Omental fat pad (tissue), 4 donors: ENCODE data around the gene NOTCH1. TPM values are rescaled to one million over a fixed set of nuclear protein-coding genes. Genes with fewer than 3 reads are reported as not detected.

Experiments used
- ATAC-seq: fragments of 150-250 bp; one replicate; pipeline ENCODE4 v1.9.1; 2016; ENCODE audit warnings: mild to moderate bottlenecking, moderate library complexity; ENCODE audit not compliant: low FRiP score
- DNase-seq: peaks from one replicate; pipeline ENCODE4 v3.0.0-alpha.2; 2019; ENCODE audit warnings: low spot score
- total RNA-seq, 4 donors: library from RNA; depleted of rRNA; stranded (reverse); fragments of >200 nt; gene quantifications; one replicate each; pipeline ENCODE4 v1.1.0, GENCODE V29; 2016
- TF ChIP-seq, protein P1 (sequence below), 3 donors: fragments of 450-650 bp; IDR thresholded peaks; one replicate each; pipeline ENCODE4 v1.5.1; 2016 to 2017; ENCODE audit warnings: antibody characterized with exemption in 3 of 3, mild to moderate bottlenecking in 3 of 3, moderate library complexity in 2 of 3

NOTCH1 gene
- total RNA-seq, 4 donors from 2014 or later: 10.4 to 61.8 (median 55.1) TPM

GRCh38 chr9:136476369-136477150 lies 69.3 kb downstream of the NOTCH1 start:
- DNase-seq: no peak
- TF ChIP-seq, protein P1, sequence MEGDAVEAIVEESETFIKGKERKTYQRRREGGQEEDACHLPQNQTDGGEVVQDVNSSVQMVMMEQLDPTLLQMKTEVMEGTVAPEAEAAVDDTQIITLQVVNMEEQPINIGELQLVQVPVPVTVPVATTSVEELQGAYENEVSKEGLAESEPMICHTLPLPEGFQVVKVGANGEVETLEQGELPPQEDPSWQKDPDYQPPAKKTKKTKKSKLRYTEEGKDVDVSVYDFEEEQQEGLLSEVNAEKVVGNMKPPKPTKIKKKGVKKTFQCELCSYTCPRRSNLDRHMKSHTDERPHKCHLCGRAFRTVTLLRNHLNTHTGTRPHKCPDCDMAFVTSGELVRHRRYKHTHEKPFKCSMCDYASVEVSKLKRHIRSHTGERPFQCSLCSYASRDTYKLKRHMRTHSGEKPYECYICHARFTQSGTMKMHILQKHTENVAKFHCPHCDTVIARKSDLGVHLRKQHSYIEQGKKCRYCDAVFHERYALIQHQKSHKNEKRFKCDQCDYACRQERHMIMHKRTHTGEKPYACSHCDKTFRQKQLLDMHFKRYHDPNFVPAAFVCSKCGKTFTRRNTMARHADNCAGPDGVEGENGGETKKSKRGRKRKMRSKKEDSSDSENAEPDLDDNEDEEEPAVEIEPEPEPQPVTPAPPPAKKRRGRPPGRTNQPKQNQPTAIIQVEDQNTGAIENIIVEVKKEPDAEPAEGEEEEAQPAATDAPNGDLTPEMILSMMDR (IDR thresholded peaks at IDR 0.05): no peak
- ATAC-seq: no peak

DNA sequence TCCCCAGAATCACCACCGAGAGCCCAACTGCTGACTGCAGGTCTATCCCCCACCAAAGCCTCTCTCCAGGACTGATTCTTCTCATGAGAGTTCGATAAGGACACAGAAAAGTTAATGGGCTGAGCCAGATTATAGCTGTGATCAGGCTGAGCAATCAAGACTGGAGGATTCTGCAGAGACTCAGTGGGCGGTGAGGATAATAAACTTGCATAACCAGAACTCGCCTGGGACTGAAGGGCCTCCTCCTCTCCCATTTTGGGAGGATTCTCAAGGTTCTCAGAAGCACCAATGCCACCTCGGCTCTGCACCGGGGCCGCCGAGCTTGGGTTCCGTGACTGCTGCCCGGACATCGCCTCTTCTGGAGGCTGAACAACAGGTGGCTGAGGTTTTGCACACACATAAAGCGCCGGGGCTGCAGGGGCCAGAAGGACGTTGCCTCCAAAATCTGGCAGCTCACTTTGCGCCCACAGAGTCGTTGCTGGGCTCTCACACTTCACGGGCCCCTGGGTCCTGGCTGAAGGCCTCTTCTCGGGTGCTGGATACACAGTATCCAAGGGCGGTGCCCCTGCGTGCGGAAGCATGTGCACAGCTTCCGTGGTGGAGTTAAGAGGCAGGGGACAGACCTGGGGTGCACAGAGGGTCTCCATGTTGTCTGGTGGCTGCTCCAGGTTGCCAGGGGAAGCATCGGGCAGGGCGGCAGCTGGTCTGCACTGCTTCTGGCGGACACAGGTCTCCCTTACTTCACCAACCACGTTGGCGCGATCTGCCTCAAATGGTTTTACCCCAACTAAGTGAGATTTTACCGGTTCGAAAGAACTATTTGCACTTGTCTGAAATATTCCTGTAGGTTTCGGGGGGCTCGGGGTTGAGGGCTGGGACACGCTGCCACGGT lies 70.6 kb downstream of the NOTCH1 start:
- DNase-seq (no peak), ATAC-seq (no peak)
- TF ChIP-seq, protein P1 (IDR thresholded peaks at IDR 0.05): no peak

DNA sequence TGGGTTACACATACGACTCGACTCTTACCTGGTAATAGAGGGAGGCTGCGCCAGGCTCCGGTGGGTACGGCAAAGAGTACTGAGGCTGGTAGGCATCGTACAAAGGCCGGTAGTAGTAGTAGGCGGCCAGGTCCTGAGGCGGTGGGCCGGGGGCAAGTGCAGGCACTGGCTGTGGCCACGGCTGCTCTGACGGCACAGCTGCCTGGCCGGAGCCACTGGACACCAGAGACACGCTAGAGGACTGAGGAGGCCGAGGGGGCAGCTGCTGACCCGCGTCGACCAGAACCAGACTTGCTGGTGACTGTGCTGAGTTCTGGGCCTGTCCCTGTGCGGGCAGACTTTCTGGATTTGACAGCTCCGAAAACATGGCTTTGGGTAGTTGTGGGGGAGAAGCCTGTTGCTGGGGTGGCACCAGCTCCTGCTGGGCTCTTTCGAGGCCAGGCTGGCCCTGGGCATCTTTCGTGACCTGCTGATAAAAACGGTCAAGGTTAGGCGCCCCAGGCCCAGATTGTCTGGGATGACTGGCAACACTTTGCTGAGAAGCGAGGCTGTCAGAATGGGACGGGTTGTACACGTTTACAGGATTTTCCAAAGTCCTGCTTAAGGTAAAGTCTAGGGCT lies 71.7 kb downstream of the NOTCH1 start:
- DNase-seq (no peak), ATAC-seq (no peak)
- TF ChIP-seq, protein P1 (IDR thresholded peaks at IDR 0.05): no peak

GRCh38 chr9:136473354-136473721 lies 72.5 kb downstream of the NOTCH1 start:
- TF ChIP-seq, protein P1 (IDR thresholded peaks at IDR 0.05): no peak
- ATAC-seq (no peak), DNase-seq (no peak)

- DNase-seq (no peak), ATAC-seq (no peak)
- TF ChIP-seq, protein P1 (IDR thresholded peaks at IDR 0.05): no peak
These were observed 73.1 kb downstream of the NOTCH1 start for GRCh38 chr9:136472640-136473353.

DNA sequence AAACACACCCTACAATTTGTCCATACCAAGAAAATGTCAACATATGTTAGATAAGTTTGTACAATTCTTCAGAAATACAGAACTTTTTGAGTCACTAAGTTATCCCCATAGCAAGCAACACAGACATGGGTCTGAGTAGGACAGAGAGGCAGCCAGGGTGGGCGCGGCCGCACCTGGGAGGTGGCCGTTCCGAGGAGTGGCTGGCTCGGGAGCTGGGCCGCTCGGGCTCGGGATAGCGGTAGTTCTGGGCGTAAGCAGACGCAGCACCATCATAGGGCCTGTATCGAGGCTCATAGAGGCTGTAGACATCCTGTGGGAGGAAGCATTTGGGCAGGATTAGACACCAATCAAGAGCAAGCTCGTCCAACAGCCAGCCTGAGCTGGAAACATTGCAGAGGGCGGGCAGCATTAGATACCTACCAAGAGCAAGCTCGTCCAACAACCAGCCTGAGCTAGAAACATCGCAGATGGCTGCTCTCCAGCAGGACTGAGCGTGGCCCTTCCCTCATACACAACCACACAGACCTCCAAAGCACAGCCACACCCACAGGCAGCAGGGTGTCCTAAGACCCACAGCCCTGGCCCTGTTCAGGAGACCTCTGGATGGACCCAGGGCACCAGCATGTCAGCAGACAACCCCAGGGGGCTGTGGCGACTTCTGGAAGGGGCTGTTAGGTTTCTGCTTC lies 73.9 kb downstream of the NOTCH1 start:
- no peak for DNase-seq
- no peak for ATAC-seq
- TF ChIP-seq, protein P1 (IDR thresholded peaks at IDR 0.05): no peak
